IPS-18c (cell line): Measurements from ENCODE around the gene TNRC6C.

Source experiments
- H3K4me3 ChIP-seq: 2 replicates; pipeline ENCODE4 v1.7.0; 2013; ENCODE audit warnings: low read depth, mild to moderate bottlenecking, low read length, moderate library complexity; ENCODE audit not compliant: insufficient read depth
- H3K9me3 ChIP-seq: one replicate; pipeline ENCODE4 v1.6.1; 2013; ENCODE audit warnings: mild to moderate bottlenecking, low read length, moderate library complexity; ENCODE audit not compliant: control insufficient read depth, insufficient read depth

Gene TNRC6C

GRCh38 chr17:78120537-78120936 lies 162.0 kb downstream of the TNRC6C start:
- Histone ChIP-seq H3K4me3 (no peak overlapping the region; the same call in 1 of the 2 replicates), H3K9me3 (no peaks in the 10 kb centered on the region)

- no peak overlapping the region for H3K4me3 ChIP-seq
- no peaks in the 10 kb centered on the region for H3K9me3 ChIP-seq
Measured at GRCh38 chr17:78120971-78121800, 162.7 kb downstream of the TNRC6C start.

GRCh38 chr17:78121801-78122215 lies 163.3 kb downstream of the TNRC6C start:
- H3K4me3 ChIP-seq: no peak overlapping the region
- no peaks in the 10 kb centered on the region for H3K9me3 ChIP-seq

- Histone ChIP-seq H3K9me3 (no peaks in the 10 kb centered on the region), H3K4me3 (no peak overlapping the region)
Measured at GRCh38 chr17:78122216-78122930, 163.9 kb downstream of the TNRC6C start.

- Histone ChIP-seq H3K9me3 (no peaks in the 10 kb centered on the region), H3K4me3 (no peak overlapping the region)
Measured at GRCh38 chr17:78122931-78123249, 164.4 kb downstream of the TNRC6C start.

- no peak overlapping the region for H3K4me3 ChIP-seq
- H3K9me3 ChIP-seq: no peaks in the 10 kb centered on the region
Measured at GRCh38 chr17:78123258-78123929, 164.9 kb downstream of the TNRC6C start.

- H3K4me3 ChIP-seq: no peak overlapping the region
Measured at GRCh38 chr17:78124081-78124835, 165.8 kb downstream of the TNRC6C start.

GRCh38 chr17:78124836-78125137 lies 166.3 kb downstream of the TNRC6C start:
- no peak overlapping the region for H3K4me3 ChIP-seq
- no peaks in the 10 kb centered on the region for H3K9me3 ChIP-seq

More at GRCh38 chr17:78124081-78124835, 165.8 kb downstream of the TNRC6C start:
- no peaks in the 10 kb centered on the region for H3K9me3 ChIP-seq

GRCh38 chr17:78125138-78125913 lies 166.8 kb downstream of the TNRC6C start:
- H3K4me3 ChIP-seq: no peak overlapping the region
- no peaks in the 10 kb centered on the region for H3K9me3 ChIP-seq

- H3K4me3 ChIP-seq: no peak overlapping the region
- H3K9me3 ChIP-seq: no peaks in the 10 kb centered on the region
Measured at GRCh38 chr17:78125976-78126894, 167.7 kb downstream of the TNRC6C start.

- Histone ChIP-seq H3K4me3 (peak overlapping the region; percentile 80), H3K9me3 (no peaks in the 10 kb centered on the region)
Measured at GRCh38 chr17:78126895-78127238, 168.4 kb downstream of the TNRC6C start.

GRCh38 chr17:78127239-78127887 lies 168.9 kb downstream of the TNRC6C start:
- Histone ChIP-seq H3K4me3 (peak overlapping the region; percentile 80), H3K9me3 (no peaks in the 10 kb centered on the region)

- Histone ChIP-seq H3K9me3 (no peaks in the 10 kb centered on the region), H3K4me3 (peak overlapping the region; percentile 80)
Measured at GRCh38 chr17:78127888-78128550, 169.5 kb downstream of the TNRC6C start.

- no peaks in the 10 kb centered on the region for H3K9me3 ChIP-seq
- H3K4me3 ChIP-seq: peak within 1 kb of the TSS; percentile 80
Measured at GRCh38 chr17:78128551-78129350, 170.2 kb downstream of the TNRC6C start, which contains the start of gene TMC6. Gene TMC6, minus strand, starts transcription at chr17:78128755. Its CDS starts 1,923 bp downstream, at chr17:78126832.
